Dedifferentiated amniotic fluid mesenchymal stem cell (primary cell): ENCODE measurements around the gene GOT2.
"Not testable (repeated sequence)": the region's sequence is repeated elsewhere in the genome, so short reads cannot be mapped to it uniquely, and the experiment has no call there.

Experiments
- DNase-seq: peaks from one replicate; pipeline ENCODE4 v3.0.0-alpha.2; 2016; ENCODE audit errors: extremely low spot score

GOT2 gene

DNA sequence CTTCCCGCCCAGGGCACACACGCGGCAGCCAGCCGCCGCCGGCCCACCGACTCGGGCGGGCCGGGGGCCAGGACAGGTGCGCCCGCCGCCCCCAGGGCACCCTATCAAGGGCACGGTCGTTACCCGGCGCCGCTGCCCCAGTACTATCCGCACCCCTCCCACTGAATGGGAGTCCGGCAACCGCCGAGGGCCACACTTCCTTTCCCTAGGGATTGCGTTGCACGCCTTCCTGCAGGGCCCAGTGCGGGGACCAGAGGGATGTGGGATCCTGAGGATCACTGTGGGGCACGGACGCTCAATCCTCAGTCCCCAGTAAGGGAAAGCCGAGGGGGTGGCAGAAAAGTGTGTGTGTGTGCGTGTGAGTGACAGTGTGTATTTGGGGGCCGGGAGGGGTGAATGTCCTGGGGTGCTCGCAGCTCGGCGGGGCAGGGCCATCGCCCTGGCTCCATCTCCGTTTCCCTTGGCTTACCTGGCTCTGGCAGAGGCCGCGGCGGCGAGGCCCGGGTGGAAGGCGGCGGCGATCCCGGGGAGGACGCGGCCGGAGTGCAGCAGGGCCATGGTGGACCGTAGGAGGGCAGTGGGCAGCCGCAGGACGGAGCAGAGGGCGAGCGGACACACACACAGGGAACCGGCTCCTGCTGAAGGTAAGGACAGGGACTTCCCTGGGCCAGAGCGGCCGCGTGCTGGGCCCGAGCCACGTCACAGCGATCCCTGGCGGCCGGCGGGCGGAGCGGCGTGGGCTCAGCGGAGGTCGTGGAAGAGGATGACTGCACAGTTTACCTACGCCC is at the start of gene GOT2:
Gene GOT2, minus strand, starts transcription at position 646 of the 788 bp plus-strand sequence. Its CDS starts 88 bp downstream, at position 558.
- DNase-seq = peak; percentile 77

DNA sequence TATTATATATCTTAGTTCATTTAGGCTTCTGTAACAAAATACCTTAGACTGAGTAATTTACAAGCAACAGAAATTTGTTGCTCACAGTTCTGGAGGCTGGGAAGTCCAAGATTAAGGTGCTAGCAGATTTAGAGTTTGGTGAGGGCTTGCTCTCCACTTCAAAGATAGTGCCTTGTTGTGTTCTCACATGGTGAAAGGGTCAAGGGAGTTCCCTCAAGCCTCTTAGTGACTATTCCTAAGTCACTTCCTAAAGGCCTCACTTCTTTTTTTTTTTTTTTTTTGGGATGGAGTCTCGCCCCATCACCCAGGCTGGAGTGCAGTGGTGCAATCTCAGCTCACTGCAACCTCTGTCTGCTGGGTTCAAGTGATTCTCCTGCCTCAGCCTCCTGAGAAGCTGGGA is 45.2 kb upstream of the GOT2 start:
- not testable (repeated sequence) for DNase-seq

DNA sequence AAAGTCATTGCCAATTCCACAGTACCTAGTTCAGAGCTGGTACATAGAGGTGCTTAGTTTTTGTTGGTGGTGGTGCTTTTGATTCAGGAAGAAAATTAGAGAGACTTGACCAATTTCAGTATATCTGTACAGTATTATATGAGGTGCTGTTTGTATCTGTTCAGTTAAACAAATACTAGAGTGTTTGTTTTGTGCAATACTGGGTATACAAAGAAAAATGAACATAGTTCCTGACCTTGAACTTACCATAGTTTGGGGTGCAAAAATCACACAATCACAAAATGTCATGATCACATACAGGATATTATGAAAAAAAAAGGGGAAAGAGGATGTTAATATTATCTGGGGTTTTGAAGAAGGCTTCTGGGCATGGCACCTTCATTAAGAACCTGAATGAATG is 39.8 kb upstream of the GOT2 start:
- no peak for DNase-seq

DNA sequence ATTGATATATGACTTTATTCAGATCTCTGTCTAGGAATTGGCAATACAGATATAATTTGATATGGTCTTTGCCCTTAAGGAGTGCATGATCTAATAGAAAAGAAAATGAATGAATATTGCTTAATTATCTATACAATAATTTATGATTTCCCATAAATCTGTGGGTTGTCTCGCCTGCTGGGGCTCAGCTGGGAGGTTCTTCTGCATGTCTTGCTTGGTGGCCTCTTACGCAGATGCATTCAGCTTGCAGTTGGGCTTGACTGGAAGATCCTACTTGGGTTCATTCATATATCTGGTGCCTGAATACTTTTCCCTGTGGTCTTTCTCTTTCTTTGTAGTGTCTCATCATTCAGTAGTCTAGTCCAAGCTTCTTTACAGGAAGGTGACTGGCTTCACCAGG is 34.0 kb upstream of the GOT2 start:
- DNase-seq = no peak

DNA sequence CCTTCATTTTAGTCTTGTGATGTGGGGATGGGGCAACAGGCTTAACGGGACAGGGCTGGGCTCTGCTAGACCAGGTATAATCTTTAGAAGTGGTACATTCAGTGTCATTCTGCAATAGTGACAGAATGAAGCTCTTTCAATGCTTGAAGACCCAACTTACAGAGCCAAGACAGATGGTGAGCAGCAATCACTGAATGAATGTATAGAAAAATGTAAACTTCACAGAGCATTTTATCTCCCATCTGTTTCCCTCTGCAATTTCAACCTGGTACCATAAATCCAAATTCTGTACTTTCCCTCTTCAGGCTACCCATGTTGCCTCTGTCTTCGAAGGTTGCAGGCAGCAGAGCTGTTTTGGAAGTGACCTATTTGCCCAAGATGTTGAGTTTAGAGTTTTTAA is 33.5 kb upstream of the GOT2 start:
- DNase-seq = no peak

DNA sequence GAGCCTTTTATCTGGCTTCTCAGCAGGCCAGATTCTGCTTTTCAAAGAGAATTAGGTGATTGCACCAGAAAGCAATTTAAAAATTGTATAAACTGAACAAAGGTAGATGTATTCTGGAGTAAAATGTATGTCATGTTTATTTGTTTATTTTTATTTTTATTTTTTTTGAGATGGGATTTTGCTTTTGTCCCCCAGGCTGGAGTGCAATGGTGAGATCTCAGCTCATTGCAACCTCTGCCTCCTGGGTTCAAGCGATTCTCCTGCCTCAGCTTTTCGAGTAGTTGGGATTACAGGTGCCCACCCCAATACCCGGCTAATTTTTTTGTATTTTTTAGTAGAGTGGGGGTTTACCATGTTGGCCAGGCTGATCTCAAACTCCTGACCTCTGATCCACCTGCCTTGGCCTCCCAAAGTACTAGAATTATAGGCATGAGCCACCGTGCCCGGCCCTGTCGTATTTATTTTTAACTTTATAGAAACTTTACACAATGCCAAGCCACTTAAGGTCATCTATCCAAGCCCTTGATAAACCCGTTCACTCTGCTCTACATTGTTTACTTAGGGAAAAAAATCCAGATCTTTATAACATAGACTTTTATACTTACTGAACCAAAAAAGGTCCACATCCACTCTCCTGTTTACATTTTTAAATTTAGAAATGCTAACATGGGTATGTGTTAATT is 22.7 kb upstream of the GOT2 start:
- no peak for DNase-seq

DNA sequence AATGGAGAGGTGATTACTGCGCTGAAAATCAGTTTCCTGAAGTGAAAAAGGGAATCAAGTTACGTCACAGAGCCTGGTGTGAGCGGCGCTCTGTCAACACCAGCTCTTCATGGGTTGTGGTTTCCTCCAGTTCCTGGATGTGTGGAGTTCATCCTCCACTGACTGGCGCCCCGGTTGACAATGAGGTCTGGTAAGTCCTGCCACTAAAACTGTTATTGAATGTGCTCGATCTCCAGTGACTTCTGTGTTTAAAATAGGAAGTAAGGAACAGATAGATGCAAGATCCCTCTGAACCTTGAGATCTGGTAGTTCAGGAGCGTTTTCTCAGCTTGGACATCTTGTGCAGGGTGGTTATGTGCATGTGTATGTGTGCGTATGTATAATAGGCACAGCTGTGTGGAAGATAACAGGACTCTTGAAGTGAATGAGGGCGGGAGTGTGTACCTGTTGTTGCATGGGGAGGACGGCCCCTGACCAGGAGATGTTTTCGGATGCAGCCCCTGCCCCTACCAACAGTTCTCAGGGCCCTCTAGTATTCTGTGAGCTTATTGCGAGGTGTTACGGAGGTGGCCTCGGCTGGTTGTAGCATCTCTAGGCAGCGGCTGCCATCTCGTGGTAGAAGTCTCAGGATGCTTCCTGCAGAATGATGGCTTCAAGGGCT is 22.0 kb upstream of the GOT2 start:
- DNase-seq = peak; percentile 67

DNA sequence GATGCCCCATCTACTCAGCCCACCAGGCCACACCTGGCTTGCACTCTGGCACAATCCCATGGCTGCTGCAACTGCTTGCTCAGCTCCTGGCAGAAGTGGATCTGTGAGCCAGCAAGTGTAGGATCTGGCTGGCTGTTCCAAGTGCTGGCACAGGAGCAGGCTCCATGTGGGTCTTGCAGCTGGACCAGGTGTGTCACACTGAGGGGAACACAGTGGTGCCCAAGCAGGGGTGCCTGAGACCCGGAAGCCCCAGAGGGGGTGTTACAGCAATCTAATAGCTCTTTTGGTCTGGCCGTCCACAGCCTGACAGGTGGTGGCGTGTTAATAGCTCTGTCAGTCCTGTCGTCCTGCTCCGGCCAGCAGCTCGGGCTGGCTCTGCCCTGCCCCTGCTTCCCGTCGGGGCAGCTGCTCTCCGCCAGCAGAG is 19.6 kb upstream of the GOT2 start:
- no peak for DNase-seq

DNA sequence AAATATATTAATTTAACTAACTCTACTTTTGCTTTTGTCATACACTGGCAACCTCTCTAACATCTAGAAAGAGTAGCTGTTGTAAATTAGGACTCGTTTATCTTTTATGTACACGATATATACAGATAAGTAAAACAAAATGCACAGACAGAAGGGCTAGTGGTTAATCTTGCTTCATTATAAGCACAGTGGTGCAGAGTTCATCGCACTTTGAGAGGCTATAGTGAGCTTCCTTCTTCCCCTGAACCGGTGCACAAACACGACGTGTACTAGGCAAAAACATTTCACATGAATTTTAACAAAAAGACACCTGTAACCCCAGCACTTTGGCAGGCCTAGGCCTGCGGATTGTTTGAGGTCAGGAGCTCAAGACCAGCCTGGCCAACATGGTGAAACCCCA is 10.4 kb upstream of the GOT2 start:
- no peak for DNase-seq

DNA sequence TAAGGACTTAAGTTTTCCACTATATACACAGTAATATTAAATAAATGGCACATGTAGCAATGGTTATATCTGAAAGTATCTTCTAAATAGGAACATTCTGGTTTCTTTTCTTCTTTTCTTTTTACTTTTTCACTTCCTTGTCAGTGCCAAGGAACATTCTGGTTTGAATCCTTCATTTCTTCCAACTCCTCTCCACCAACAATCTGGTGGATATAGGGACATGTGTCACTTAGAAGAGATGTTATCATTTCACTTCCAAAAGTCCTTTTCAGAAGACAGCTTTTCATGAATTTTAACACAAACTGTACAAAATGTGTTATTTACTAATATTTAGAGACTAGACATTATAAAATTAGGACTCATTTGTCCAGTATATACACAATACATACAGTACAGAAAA is 7.9 kb upstream of the GOT2 start:
- no peak for DNase-seq

DNA sequence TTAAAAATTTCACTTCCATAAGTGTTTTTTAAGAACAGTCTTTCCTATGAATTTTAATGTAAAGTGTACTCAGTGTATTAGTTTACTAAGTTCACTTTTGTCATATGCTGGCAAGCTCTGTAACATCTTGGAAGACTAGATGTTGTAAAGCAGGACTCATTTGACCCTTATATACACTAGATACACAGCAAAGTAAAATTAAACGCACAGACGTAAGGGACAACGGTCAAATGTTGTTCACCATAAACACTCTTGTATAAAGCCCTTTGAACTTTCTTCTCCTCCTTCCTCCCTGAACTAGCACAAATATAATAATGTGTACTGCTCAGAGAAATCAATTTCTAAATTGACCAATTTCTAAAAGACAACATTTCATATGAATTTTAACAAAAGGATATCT is 7.0 kb upstream of the GOT2 start:
- DNase-seq = no peak

DNA sequence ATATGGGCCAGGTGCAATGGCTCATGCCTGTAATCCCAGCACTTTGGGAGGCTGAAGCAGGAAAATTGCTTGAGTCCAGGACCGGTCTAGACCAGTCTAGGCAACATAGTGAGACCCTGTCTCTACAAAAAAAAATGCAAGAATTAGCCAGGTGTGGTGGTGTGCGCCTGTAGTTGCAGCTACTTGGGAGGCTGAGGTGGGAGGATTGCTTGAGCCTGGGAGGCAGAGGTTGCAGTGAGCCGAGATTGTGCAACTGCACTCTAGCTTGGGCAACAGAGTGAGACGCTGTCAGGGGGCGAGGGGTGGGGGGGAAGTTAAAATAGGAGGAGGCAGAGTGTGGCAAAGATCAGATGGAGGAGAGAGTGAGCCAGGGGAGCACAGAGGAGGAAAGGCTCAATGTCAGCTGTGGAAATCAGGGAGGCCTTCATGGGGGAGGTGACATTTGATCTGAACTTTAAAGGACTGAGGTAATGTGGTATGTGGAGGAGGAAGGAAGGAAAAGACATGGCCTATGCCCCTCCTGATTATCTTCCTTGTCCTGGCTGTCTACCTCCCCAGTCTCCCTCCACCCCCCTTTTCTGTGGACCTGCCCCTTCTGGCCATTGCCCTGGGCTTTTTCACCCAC is 4.7 kb upstream of the GOT2 start:
- DNase-seq = no peak

DNA sequence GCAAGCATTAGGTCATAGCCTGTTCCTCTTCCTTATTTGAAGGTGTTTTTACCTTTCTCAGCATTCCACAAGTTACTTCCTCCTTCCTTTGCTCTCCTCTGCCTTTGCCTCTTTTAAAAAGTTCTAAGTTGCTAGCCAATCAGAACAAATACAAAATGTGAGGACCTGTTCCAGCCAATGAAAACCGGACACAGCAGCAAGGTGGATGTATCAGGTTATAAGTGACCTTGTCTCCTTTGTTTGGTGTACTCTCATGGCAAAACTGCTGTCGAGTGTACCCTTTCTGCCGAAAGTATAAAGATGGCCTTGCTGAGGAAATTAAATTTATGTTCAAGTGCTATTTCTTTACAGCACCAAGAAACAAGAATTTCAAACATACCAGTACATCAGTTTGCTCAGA is 2.2 kb upstream of the GOT2 start:
- not testable (repeated sequence) for DNase-seq

DNA sequence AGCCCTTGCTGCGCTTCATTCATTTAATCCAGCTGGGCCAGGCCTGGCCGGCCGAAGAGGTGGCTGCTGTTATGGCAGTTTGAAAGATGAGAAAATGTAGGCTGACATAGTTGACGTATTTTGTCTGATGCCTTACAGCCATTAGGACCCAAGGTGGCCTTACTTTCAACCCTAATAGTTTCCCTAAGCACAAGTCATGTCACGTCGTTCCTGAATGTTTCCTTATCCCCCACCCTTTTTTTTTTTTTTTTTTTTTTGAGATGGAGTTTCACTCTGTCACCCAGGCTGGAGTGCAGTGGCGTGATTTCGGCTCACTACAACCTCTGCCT is 307 bp upstream of the GOT2 start:
- DNase-seq = no peak

DNA sequence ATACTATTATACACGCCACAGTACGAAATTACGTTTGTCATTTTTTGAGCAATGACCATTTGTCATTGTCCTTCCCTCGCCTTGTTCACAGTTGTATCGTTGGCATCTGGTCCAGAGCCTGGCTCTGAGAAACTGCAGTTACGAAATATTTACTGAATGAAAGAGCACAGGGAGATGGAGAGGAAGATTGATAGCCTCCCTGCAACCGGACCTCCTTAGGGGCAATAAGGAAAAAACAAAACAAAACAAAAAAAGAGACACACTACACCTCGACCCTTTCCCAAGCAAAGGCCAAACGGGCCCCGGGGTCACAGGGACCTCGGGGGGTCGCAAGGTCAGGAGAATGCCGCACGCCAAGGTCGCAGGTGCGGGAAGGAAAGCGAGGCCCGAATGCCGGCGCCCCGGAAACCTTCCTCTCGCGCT is 857 bp downstream of the GOT2 start:
- DNase-seq = no peak

DNA sequence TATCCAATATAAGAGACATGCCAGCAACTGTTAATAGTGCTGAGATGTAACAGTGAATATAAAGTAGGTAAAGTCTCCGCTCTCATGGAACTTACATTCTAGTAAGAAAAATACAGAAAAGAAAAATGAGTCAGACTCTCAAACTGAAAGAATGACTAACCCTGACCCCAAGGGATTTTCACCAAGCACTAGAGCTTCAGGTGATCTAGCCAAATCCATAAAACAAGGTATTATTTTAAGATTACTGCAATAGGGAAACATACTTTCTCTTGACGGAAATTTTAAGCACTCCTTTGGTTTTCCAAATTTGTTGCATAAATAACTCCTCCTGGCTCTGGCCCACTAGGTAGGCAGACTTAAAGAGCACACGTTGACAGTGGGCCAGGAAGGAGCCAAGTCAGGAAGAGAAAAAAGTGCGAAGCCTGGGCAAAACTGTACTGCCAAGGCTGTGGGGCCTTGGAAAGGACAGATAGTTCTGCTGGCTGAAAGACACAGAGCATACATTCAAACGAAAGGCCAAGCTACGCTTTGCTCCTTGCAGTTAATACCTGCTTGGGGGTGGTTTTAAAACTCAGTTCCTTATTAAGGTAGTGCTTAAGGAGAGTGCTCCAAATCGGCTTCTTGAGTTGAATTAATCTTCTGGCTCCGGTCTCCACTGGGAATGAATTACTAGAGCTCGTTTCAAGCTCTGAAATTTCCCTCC is 1.4 kb downstream of the GOT2 start:
- no peak for DNase-seq

DNA sequence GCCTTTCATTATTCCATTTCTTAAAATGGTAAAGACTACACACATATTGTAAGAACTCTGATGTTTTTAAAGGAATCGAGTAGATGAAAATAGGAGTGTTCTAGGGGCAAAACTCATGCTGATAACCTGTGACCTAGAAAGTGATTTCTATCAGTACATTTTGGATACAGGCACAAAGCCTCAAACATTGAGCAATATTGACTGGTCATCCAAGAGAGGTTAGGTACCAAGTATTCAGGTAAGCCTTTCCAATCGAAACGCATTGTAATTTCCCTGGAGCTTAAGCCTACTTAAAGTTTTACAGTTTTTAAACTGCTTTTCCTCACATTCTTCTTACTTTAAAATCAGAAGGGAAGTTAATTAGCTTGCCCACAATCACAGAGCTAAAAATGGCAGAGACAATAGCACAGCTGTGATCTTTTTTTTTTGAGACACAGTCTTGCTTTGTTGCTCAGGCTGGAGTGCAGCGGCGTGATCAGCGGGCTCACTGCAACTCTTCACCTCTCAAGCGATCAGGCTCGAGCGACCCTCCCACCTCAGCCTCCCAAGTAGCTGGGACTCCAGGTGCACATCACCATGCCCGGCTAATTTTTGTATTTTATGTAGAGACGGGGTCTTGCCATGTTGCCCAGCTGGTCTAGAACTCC is 3.3 kb downstream of the GOT2 start:
- no peak for DNase-seq

DNA sequence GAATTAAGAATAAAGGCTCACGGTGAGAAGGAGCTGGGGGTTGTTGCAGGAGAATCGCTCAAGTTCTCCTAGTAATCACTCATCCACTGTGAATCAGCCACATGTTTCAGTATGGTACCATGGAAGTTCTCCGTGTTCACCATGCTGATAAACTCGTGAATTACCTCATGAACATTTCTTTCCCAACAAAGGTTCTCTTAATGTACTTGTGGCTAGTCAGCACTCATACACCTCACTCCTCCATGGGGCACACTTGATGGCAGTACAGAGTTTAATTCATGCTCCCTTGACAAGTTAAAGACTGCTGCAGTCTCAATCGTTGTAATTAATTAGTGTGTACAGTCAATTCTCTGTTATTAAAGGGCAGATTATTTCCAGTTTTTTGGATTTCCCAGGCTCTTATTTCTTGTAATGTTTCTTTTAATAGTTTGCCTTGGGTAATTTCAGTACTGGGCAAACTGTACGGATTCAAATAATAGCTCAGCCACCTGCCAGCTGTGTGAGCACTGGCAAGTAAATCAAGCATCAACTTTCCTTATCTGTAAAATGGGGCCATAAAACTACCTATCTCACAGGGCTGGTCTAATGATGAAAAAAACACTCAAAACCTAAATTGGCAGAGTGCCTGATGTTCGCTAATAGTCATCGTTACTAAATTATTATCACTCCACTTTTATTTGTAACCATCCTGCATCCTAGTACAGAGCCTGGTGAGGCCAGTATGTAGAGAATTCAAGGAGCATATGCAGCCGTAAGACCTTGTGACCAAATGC is 6.1 kb downstream of the GOT2 start:
- no peak for DNase-seq

DNA sequence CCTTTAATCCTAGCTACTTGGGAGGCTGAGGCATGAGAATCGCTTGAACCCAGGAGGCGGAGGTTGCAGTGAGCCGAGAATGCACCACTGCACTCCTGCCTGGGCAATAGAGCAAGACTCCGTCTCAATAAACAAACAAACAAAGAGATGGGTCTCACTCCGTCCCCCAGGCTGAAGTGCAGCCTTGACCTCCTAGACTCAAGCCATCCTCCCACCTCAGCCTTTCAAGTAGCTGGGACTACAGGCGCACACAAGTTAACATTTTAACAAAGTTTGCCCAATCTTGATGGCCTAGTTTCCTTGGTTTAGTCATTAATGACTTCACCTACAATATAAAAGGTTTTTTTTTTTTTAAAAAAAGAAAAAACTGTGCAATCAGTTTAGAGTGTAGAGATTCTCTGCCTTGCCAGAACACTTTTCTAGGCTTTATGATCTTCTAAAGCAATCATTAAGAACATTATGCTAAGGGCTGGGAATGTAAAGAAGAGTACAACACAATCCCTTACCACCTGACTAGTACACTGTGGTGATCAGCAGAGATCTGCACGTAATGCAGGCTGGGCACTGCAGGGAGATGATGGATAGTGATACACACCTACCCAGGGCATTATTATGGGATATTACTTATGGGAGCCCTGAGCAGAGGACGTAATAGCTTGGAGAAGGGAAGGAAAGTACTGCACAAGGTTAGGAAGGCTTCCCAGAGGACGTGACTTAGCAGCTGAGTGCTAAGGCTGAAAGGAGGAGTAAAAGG is 6.9 kb downstream of the GOT2 start:
- DNase-seq = no peak

DNA sequence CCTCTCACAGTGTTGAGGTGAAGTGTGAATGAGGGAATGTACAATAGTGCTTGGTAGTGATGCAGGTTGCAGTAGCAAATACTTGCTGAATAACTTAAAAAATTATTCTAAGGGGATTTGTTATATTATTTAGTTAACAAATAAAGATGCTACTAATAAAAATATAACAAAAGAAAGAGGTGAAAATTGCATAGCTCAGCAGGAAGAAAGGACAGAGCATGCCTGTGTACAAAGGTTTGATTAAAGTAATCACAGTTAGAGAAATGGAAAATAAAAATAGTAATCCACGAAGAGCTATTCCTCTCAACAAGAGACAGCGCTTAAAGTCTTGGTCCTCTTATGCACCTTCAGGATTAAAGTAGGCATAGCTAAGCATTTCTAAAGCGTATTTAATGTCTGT is 11.0 kb downstream of the GOT2 start:
- DNase-seq = no peak
